ENCODE data around the gene CABLES2. TPM values are rescaled to one million over a fixed set of nuclear protein-coding genes. Genes with fewer than 3 reads are reported as not detected.

CABLES2 gene
- total RNA-seq, 2 experiments from 2014 or later: 19.1 to 22.5 TPM

DNA sequence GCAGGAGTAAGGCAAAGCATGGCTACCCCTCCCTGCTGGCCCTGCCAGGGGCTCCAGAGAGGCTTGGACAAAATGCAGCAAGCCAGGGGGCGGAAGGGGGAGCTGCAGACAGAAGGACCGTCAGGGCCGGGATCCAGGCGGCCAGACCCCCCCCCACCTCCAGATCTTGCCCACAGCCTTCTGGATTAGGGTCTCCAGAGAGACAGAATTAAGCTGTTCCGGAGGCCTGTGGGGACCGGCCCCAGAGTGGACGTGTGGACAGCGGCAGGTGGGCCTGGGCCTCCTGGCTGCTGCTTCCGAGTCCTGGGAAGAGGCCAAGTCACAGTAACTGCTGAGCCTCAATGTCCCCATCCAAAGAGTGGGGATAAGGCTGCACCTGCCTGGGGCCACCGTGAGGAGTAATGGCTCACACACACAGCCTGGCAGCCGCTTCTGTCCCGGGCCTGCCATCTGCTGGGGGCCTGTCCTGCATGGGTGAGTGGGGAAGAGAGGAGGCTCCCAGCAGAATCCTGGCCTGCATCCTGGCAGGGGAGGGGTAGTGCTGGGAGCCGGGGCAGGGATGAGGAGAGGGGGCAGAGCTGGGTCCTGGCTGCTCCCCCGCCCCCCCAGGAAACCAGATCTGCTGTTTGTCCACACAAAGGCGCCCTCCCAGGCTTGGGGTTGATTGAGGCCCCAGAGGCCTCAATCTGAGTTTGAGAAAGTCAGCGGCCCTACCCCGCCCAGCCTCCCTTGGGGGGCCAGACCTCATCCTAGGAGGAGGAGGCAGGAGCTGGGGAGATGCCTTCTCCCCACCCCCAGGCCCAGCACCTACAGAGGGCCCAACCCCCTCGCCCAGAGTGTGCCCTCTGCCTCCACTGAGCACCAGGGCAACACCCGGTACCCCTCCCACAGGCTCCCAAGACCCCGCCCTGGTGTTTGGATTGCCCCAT, 43.8 kb downstream of the CABLES2 start:
- ChIA-PET POLR2A (no interaction called here), CTCF (interaction anchor here (1.1 kb wide), 1 partner anchor 12 kb away, joined by 3 read pairs; no protein-coding TSS in a partner anchor)
- no peak for DNase-seq
- Mint-ChIP-seq H3K27ac (no peak overlapping the region), H3K4me1 (no peaks in the 10 kb centered on the region), H3K4me3 (no peak overlapping the region), H3K9me3 (no peaks in the 10 kb centered on the region), H3K27me3 (peaks cover 15% of the 10 kb centered on the region), H3K36me3 (ENCODE audit: low read depth) (no peaks in the 10 kb centered on the region)

- DNase-seq: no peak
- Mint-ChIP-seq H3K9me3 (no peaks in the 10 kb centered on the region), H3K36me3 (ENCODE audit: low read depth) (no peaks in the 10 kb centered on the region), H3K27me3 (peaks cover 10% of the 10 kb centered on the region), H3K27ac (no peak overlapping the region), H3K4me1 (no peaks in the 10 kb centered on the region), H3K4me3 (no peak overlapping the region)
- POLR2A ChIA-PET: no interaction called here
- CTCF ChIA-PET: interaction anchor here (1.1 kb wide), 1 partner anchor 13 kb away, joined by 3 read pairs; no protein-coding TSS in a partner anchor
Measured at GRCh38 chr20:62362590-62362940, 44.5 kb downstream of the CABLES2 start.

DNA sequence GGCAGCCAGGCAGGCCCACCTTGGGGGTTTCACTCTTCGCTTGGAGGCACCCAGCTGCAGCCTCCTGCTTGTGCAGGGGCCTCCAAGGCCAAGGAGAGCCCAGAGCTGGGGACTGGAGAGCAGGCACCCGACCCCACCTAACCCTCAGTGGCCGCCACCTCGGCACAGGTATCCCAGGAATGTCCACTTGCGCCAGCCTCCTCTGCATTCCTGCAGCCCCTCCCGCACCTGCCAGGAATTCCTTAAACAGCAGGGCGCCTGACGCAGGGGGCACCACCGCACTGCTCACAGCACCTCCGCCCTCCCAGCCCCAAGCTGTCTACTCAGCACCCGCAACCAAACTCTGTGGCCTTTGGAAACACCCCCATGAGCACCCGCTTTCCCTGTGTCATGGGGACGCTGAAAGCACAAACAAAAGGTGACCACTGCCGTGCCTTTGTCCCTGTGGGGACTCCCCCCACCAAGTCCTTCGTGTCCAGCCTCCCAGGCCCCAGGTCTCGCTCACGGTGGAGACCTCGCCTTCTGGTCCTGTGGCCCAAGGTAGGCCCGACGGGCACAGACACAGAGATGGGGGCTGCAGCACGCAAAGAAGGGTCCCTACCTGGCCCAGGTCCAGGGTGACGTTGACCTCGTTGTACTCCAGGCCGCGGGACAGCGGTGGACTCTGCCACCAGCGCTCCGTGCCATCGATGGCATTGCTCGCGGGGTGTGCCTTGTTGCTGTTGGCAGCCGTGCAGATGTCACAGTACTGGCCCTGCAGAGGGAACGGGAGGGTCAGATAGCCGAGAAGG, 45.1 kb downstream of the CABLES2 start:
- H3K4me3 Mint-ChIP-seq: no peak overlapping the region
- H3K4me1 Mint-ChIP-seq: no peaks in the 10 kb centered on the region
- no peak overlapping the region for H3K27ac Mint-ChIP-seq
- POLR2A ChIA-PET: no interaction called here
- H3K36me3 Mint-ChIP-seq (ENCODE audit: low read depth): no peaks in the 10 kb centered on the region
- no peaks in the 10 kb centered on the region for H3K9me3 Mint-ChIP-seq
- CTCF ChIA-PET: no interaction called here
- peaks cover 9% of the 10 kb centered on the region for H3K27me3 Mint-ChIP-seq
- DNase-seq: no peak

DNA sequence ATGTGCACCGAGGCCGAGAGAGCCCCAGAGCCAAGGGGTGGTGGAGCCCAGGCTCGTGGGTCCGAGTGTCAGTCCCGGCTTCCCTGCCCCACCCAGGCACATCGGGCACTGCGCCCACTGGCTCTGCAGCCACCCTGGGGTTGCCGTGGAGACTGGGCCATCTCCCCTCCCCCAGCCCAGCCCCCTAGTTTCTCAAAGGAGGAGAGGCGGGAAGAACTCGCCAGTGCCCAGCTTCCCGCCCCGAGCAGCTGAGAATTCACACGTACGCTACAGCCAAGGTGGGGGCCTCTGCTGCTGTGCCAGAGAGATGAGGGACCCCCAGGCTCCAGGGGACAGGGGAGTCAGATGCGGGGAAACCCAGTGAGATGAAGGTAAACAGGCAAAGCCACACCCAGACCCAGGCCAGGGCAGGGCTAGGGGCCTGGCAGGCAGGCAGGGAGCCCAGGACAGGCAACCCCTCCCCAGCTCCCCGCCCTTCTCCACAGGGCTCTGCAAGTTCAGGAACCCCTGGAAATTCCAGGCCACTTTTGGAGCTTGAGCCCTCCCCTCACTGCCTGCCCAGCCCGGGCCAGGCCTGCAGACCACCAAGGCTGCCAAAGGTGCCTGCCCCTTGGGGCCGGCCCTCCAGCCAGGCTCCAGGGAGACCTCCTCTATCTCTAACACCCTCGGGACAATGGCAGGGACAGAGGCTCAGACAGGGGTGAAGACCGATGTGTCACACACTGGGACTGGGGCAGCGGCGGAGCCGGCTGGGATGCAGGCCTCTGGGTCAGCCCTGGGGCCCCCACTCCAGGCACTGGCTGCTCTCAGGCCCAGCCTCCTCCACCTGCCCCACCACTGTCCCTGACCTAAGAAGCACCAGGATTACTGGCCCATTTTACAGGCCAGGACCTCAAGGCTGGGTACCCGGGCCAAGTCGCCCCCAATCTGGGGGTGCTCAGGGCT, 46.0 kb downstream of the CABLES2 start:
- no peak overlapping the region for H3K4me3 Mint-ChIP-seq
- H3K9me3 Mint-ChIP-seq: no peaks in the 10 kb centered on the region
- no peak overlapping the region for H3K27ac Mint-ChIP-seq
- ChIA-PET POLR2A (no interaction called here), CTCF (no interaction called here)
- H3K4me1 Mint-ChIP-seq: no peaks in the 10 kb centered on the region
- H3K36me3 Mint-ChIP-seq (ENCODE audit: low read depth): no peaks in the 10 kb centered on the region
- peaks cover 9% of the 10 kb centered on the region for H3K27me3 Mint-ChIP-seq
- DNase-seq: no peak

DNA sequence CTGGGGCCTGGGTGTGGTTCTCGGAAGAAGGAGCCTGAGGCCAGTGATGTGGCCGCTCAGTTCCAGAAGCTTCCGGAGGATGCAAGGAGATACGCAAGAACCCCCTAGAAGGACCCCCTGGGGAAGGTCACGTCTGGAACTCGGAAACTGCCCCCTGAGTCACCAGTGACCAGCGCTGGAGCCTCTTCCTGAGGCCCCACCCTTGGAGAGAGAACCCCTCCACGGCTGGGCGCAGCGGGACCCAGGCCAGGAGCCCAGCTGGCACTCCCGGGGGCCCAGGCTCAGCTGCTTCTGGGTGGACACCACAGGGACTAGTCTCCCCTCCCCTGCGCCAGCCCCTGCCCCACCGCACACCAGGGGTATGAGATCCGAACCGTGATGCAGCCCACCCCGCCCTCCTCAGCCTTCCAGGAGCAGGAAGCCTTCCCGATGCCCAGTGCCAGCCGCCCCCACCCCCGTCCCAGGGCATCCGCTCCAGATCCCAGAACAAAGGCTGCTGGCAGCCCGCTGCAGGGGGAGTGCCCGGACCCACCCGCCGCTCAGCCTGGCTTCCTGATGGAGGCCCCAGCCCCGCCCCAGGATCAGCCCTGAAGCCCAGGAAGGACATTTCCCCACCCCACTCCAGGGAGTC, 47.5 kb downstream of the CABLES2 start:
- H3K27ac Mint-ChIP-seq: no peak overlapping the region
- H3K9me3 Mint-ChIP-seq: no peaks in the 10 kb centered on the region
- H3K36me3 Mint-ChIP-seq (ENCODE audit: low read depth): no peaks in the 10 kb centered on the region
- no peak for DNase-seq
- CTCF ChIA-PET: no interaction called here
- H3K4me1 Mint-ChIP-seq: no peaks in the 10 kb centered on the region
- POLR2A ChIA-PET: no interaction called here
- H3K4me3 Mint-ChIP-seq: no peak overlapping the region
- H3K27me3 Mint-ChIP-seq: peaks cover under 1% of the 10 kb centered on the region

DNA sequence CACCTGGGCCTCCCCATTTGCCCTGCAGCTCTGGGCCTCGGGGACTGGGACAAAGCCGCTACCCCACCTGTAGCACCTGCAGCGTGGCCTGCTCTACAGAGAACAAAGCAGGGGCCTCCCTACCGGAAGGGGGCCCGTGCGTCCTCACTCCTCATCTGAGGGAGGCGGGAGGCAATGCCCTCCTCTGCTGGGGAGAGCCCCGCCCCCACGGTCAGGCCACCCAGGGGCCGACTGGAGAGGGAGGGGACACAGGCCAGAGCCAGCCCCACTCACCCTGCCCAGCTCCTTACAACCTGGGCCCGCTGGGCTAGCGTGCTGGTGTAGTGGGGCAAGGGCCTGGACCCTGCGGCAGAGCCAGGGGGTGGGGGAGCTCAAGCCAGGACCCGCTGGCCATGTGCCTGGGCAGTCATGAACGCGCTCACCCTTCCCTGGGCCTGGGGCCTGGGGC, 48.0 kb downstream of the CABLES2 start:
- ChIA-PET POLR2A (no interaction called here), CTCF (no interaction called here)
- Mint-ChIP-seq H3K27me3 (no peaks in the 10 kb centered on the region), H3K4me1 (no peaks in the 10 kb centered on the region), H3K4me3 (no peak overlapping the region), H3K27ac (no peak overlapping the region), H3K9me3 (no peaks in the 10 kb centered on the region), H3K36me3 (ENCODE audit: low read depth) (no peaks in the 10 kb centered on the region)
- DNase-seq: no peak

GRCh38 chr20:62358171-62359042, 48.7 kb downstream of the CABLES2 start:
- no peaks in the 10 kb centered on the region for H3K36me3 Mint-ChIP-seq (ENCODE audit: low read depth)
- POLR2A ChIA-PET: no interaction called here
- no peak overlapping the region for H3K4me3 Mint-ChIP-seq
- H3K27ac Mint-ChIP-seq: no peak overlapping the region
- no peak for DNase-seq
- no peaks in the 10 kb centered on the region for H3K4me1 Mint-ChIP-seq
- H3K9me3 Mint-ChIP-seq: no peaks in the 10 kb centered on the region
- CTCF ChIA-PET: no interaction called here
- no peaks in the 10 kb centered on the region for H3K27me3 Mint-ChIP-seq

DNA sequence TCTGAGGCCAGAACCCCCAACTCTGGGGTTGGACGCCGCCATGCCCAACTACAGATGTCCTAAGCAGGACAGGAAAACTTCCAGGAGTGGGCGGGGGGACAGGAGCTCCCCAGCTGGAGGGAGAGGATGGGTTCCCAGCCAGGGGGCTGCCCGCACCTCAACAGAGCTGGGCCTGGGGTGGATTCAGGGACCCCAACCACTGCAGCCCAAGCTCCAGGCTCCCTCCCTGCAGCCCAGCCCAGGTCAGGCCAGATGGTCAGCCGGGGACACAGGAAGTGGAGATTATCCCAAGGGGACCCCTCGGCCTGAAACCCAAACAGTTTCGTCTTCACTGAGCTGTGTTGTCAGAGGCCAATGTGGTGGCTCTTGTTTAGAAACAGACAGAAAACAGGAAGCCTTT, 49.4 kb downstream of the CABLES2 start:
- H3K27ac Mint-ChIP-seq: no peak overlapping the region

GRCh38 chr20:62357187-62357667, 49.9 kb downstream of the CABLES2 start:
- ChIA-PET POLR2A (no interaction called here), CTCF (no interaction called here)
- H3K27me3 Mint-ChIP-seq: no peaks in the 10 kb centered on the region
- no peaks in the 10 kb centered on the region for H3K9me3 Mint-ChIP-seq
- no peaks in the 10 kb centered on the region for H3K36me3 Mint-ChIP-seq (ENCODE audit: low read depth)
- H3K27ac Mint-ChIP-seq: no peak overlapping the region
- no peak overlapping the region for H3K4me3 Mint-ChIP-seq
- no peaks in the 10 kb centered on the region for H3K4me1 Mint-ChIP-seq
- DNase-seq: no peak

More for the DNA sequence above, 49.4 kb downstream of the CABLES2 start:
- Mint-ChIP-seq H3K27me3 (no peaks in the 10 kb centered on the region), H3K36me3 (ENCODE audit: low read depth) (no peaks in the 10 kb centered on the region), H3K4me3 (no peak overlapping the region), H3K9me3 (no peaks in the 10 kb centered on the region), H3K4me1 (no peaks in the 10 kb centered on the region)
- POLR2A ChIA-PET: no interaction called here
- CTCF ChIA-PET: no interaction called here
- no peak for DNase-seq

DNA sequence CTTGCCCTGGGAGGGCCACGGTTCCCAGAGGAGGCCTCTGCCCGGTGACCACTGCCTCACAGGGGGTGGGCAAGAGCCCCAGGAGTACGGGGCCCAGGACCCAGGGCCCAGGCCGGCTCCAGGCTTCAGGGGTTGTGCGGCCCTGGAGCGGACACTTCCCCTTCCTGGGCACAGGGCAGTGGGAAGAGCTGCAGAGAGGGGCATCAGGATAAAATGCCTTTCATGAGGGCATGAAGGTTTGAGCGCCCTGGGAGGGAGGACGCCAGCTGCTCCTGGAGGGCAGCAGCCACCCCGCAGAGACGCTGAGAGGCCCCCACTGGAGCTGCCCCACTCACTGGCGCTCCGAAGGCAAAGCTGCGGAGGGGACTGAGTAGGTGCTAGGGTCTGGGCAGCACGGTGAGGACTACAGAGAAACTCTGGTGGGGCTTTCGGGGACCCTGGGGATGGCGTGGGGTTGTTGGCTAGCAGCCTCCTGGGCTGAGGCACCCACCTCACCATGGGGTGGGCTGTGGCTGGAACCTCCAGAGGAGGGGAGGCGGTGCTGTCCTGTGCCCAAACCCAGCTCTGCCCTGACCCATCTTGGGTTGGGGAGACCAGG, 50.4 kb downstream of the CABLES2 start:
- no peak overlapping the region for H3K4me3 Mint-ChIP-seq
- no peaks in the 10 kb centered on the region for H3K4me1 Mint-ChIP-seq
- CTCF ChIA-PET: no interaction called here
- DNase-seq: no peak
- POLR2A ChIA-PET: no interaction called here
- no peaks in the 10 kb centered on the region for H3K9me3 Mint-ChIP-seq
- H3K27ac Mint-ChIP-seq: no peak overlapping the region
- no peaks in the 10 kb centered on the region for H3K27me3 Mint-ChIP-seq
- no peaks in the 10 kb centered on the region for H3K36me3 Mint-ChIP-seq (ENCODE audit: low read depth)

GRCh38 chr20:62355878-62356588, 51.1 kb downstream of the CABLES2 start:
- CTCF ChIA-PET: no interaction called here
- Mint-ChIP-seq H3K36me3 (ENCODE audit: low read depth) (no peaks in the 10 kb centered on the region), H3K4me1 (no peaks in the 10 kb centered on the region), H3K27ac (no peak overlapping the region), H3K9me3 (no peaks in the 10 kb centered on the region), H3K27me3 (no peaks in the 10 kb centered on the region), H3K4me3 (no peak overlapping the region)
- no peak for DNase-seq
- POLR2A ChIA-PET: no interaction called here

All from activated CD4-positive, alpha-beta T cell treated with anti-CD3 and anti-CD28 coated beads, Interleukin-2, amount 10 ng/mL, durations not matched to agents 7 days and 5 days (primary cell).